Thoracic aorta (tissue), 2 donors: ENCODE measurements around the gene EXOC4. TPM values are rescaled to one million over a fixed set of nuclear protein-coding genes. Genes with fewer than 3 reads are reported as not detected.

Experiments used
- ATAC-seq: fragments of 150-250 bp; one replicate; pipeline ENCODE4 v1.8.0; 2017; ENCODE audit warnings: low read depth; ENCODE audit not compliant: insufficient number of reproducible peaks, low FRiP score
- DNase-seq: peaks from one replicate; pipeline ENCODE4 v3.0.0-alpha.2; 2020; ENCODE audit warnings: low spot score
- H3K27ac ChIP-seq, 2 donors: fragments of 200-600 bp; sonication (generic); 1 replicate in 1 of 2; 2 replicates in 1 of 2; pipeline ENCODE4 v1.5.1; 2016; ENCODE audit warnings: mild to moderate bottlenecking in 2 of 2, moderate library complexity in 2 of 2
- H3K27me3 ChIP-seq: fragments of 200-600 bp; sonication (generic); replicated peaks from 2 replicates; pipeline ENCODE4 v1.6.0; 2016; ENCODE audit warnings: mild to moderate bottlenecking; ENCODE audit not compliant: insufficient read depth
- H3K36me3 ChIP-seq: fragments of 200-600 bp; sonication (generic); one replicate; pipeline ENCODE4 v1.5.1; 2016
- H3K4me1 ChIP-seq, 2 donors: fragments of 200-600 bp; sonication (generic); 1 replicate in 1 of 2; 2 replicates in 1 of 2; pipeline versions ENCODE4 v1.5.1 to v1.6.0; 2016; ENCODE audit warnings: low read depth in 2 of 2, mild to moderate bottlenecking in 1 of 2; ENCODE audit not compliant: control insufficient read depth in 1 of 2
- H3K4me3 ChIP-seq: fragments of 200-600 bp; sonication (generic); 2 replicates; pipeline ENCODE4 v1.5.1; 2016; ENCODE audit warnings: mild to moderate bottlenecking
- H3K9me3 ChIP-seq: fragments of 200-600 bp; sonication (generic); 2 replicates; pipeline ENCODE4 v1.5.1; 2016
- CTCF ChIP-seq: fragments of 200-600 bp; sonication (generic); IDR thresholded peaks from one replicate; pipeline ENCODE4 v1.5.1; 2019; ENCODE audit warnings: antibody characterized with exemption
- total RNA-seq, 2 donors: library from RNA; depleted of rRNA; stranded (reverse); fragments of >200 nt; gene quantifications; one replicate each; pipeline versions ENCODE4 v1.1.0 to v1.2.3, GENCODE V29; 2016

The EXOC4 gene
- total RNA-seq, 2 donors from 2014 or later = 65.3 to 72.8 TPM

GRCh38 chr7:133258174-133258573, 5.3 kb downstream of the EXOC4 start:
- Histone ChIP-seq H3K9me3 (no peaks in the 10 kb centered on the region), H3K4me1 (peaks cover 9 to 10% of the 10 kb centered on the region in 2 donors), H3K36me3 (no peaks in the 10 kb centered on the region), H3K27me3 (no peaks in the 10 kb centered on the region), H3K4me3 (no peak overlapping the region), H3K27ac (no peak overlapping the region)
- ATAC-seq = no peak
- no peak for DNase-seq
- no peak for TF ChIP-seq CTCF

- ATAC-seq (no peak), DNase-seq (no peak)
- H3K4me3 ChIP-seq = no peak overlapping the region
- no peaks in the 10 kb centered on the region for H3K9me3 ChIP-seq
- H3K27me3 ChIP-seq = no peaks in the 10 kb centered on the region
- no peak for TF ChIP-seq CTCF
- no peaks in the 10 kb centered on the region for H3K36me3 ChIP-seq
- H3K4me1 ChIP-seq = no peaks in the 10 kb centered on the region
- no peak overlapping the region for H3K27ac ChIP-seq
Measured at GRCh38 chr7:133265821-133266220, 12.9 kb downstream of the EXOC4 start.

DNA sequence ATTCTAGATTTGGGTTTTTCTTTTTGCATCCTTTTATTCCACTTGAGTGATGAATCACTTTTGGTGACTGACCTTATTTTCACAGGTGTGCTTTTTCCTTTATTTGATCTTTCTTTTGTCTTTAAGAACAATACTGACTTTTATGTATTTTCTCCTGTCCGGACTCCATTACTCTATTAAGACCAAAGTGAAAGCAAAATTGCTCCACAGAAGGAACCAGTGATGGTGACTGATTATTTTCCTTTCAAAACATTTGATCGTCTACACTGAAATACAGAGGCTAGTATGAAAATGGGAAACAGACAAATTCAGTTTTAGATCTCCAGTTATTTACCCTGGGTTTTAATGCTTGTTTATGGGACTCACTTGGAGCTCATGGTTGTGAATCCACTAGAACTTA, 15.5 kb downstream of the EXOC4 start:
- Histone ChIP-seq H3K4me1 (no peaks in the 10 kb centered on the region), H3K9me3 (no peaks in the 10 kb centered on the region), H3K27me3 (no peaks in the 10 kb centered on the region), H3K27ac (no peak overlapping the region), H3K36me3 (no peaks in the 10 kb centered on the region), H3K4me3 (no peak overlapping the region)
- DNase-seq (no peak), ATAC-seq (no peak)
- TF ChIP-seq CTCF = no peak

DNA sequence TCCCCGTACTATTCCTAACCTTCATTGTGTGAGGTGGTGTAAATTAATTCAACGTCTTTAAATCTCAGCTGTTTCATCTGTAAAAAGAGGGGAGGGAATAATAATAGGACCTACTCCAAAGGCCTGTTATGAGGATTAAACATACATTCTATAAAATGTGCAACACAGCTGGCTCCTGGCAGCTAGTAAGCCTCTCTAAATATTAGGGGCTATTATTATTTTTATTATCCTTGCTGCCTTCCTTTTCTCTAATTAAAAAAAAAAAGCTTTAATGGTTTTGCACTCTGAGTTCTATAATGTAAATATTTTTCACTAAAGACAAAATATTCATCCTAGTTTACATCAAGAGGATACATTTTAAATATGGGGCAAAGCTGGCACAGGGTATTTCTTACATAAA, 19.5 kb downstream of the EXOC4 start:
- Histone ChIP-seq H3K27ac (no peak overlapping the region), H3K36me3 (no peaks in the 10 kb centered on the region), H3K27me3 (no peaks in the 10 kb centered on the region), H3K4me1 (no peaks in the 10 kb centered on the region), H3K9me3 (no peaks in the 10 kb centered on the region), H3K4me3 (no peak overlapping the region)
- ATAC-seq (no peak), DNase-seq (no peak)
- no peak for TF ChIP-seq CTCF

GRCh38 chr7:133273227-133273626, 20.3 kb downstream of the EXOC4 start:
- no peak for TF ChIP-seq CTCF
- H3K27ac ChIP-seq = no peak overlapping the region
- H3K9me3 ChIP-seq = no peaks in the 10 kb centered on the region
- H3K4me3 ChIP-seq = no peak overlapping the region
- no peak for ATAC-seq
- H3K36me3 ChIP-seq = no peaks in the 10 kb centered on the region
- H3K4me1 ChIP-seq = no peaks in the 10 kb centered on the region
- no peaks in the 10 kb centered on the region for H3K27me3 ChIP-seq
- no peak for DNase-seq
